Right renal cortex interstitium (tissue), 3 donors: ENCODE results near the gene RFX8. TPM values are rescaled to one million over a fixed set of nuclear protein-coding genes. Genes with fewer than 3 reads are reported as not detected.
"Not testable (repeated sequence)": the region's sequence is repeated elsewhere in the genome, so short reads cannot be mapped to it uniquely, and the experiment has no call there.

ENCODE experiments used
- DNase-seq, 3 donors: peaks; one replicate each; pipeline ENCODE4 v3.0.0-alpha.2; 2013; ENCODE audit warnings: low read depth in 3 of 3, low spot score in 2 of 3
- polyA plus RNA-seq, 3 donors: library from polyadenylated mRNA; unstranded; fragments of 120-200 nt; gene quantifications; one replicate each; pipeline ENCODE4 v1.2.1, GENCODE V29; 2013; ENCODE audit not compliant: insufficient read length in 3 of 3

Gene RFX8
- polyA plus RNA-seq, 3 donors: 0.69 to 1.00 (median 0.96) TPM

GRCh38 chr2:101486994-101487393 is 12.1 kb upstream of the RFX8 start:
- DNase-seq: no peak

GRCh38 chr2:101486258-101486701 is 11.4 kb upstream of the RFX8 start:
- no peak for DNase-seq

GRCh38 chr2:101485856-101486255 is 10.9 kb upstream of the RFX8 start:
- no peak for DNase-seq

GRCh38 chr2:101480764-101481163 is 5.9 kb upstream of the RFX8 start:
- DNase-seq: no peak

- DNase-seq: no peak
These were observed 4.9 kb upstream of the RFX8 start for GRCh38 chr2:101479810-101480209.

GRCh38 chr2:101479328-101479727 is 4.4 kb upstream of the RFX8 start:
- no peak for DNase-seq

- DNase-seq: no peak
These were observed 3.5 kb upstream of the RFX8 start for GRCh38 chr2:101478181-101479001.

- DNase-seq: no peak
These were observed 2.6 kb upstream of the RFX8 start for GRCh38 chr2:101477556-101477955.

- no peak for DNase-seq
These were observed 1.8 kb upstream of the RFX8 start for GRCh38 chr2:101476605-101477208.

- DNase-seq: no peak
These were observed 806 bp downstream of the RFX8 start for GRCh38 chr2:101473911-101474701.

- no peak for DNase-seq
These were observed 1.4 kb downstream of the RFX8 start for GRCh38 chr2:101473591-101473910.

GRCh38 chr2:101469863-101470262 is 5.0 kb downstream of the RFX8 start:
- DNase-seq: no peak

- DNase-seq: no peak
These were observed 7.6 kb downstream of the RFX8 start for GRCh38 chr2:101467306-101467705.

GRCh38 chr2:101466426-101466825 is 8.5 kb downstream of the RFX8 start:
- no peak for DNase-seq

- DNase-seq: no peak
These were observed 10.1 kb downstream of the RFX8 start for GRCh38 chr2:101464841-101465240.

GRCh38 chr2:101463911-101464641 is 10.8 kb downstream of the RFX8 start:
- no peak for DNase-seq

- no peak for DNase-seq
These were observed 11.5 kb downstream of the RFX8 start for GRCh38 chr2:101463421-101463820.

GRCh38 chr2:101461381-101461780 is 13.5 kb downstream of the RFX8 start:
- DNase-seq: no peak

- DNase-seq: not testable (repeated sequence)
These were observed 20.5 kb downstream of the RFX8 start for GRCh38 chr2:101454408-101454807.

- no peak for DNase-seq
These were observed 23.9 kb downstream of the RFX8 start for GRCh38 chr2:101450965-101451364.

GRCh38 chr2:101446869-101447268 is 28.0 kb downstream of the RFX8 start:
- no peak for DNase-seq
